GM19239 (cell line): ENCODE results near the gene DNMT1.

Experiments
- DNase-seq: peaks from one replicate; pipeline ENCODE4 v3.0.0; 2011; ENCODE audit warnings: low spot score; ENCODE audit not compliant: insufficient read length
- FAIRE-seq: peaks from 2 replicates; lab custom pipeline; 2011; peaks lifted over from hg19 to GRCh38; lab: Jason Lieb, UNC

DNMT1 gene

GRCh38 chr19:10084803-10085202 lies 110.0 kb downstream of the DNMT1 start:
- peak; percentile 14 for FAIRE-seq
- DNase-seq, result no peak

- DNase-seq, result no peak
- FAIRE-seq, result no peak
Observed at GRCh38 chr19:10083911-10084310, 110.8 kb downstream of the DNMT1 start.
